Memory B cell (primary cell): ENCODE measurements around the gene CLDN25.
"Not testable (repeated sequence)": the region's sequence is repeated elsewhere in the genome, so short reads cannot be mapped to it uniquely, and the experiment has no call there.

Source experiments
- ATAC-seq: fragments of 150-1000 bp; cut with Tn5 transposase; 2 replicates; pipeline ENCODE4 v1.10.0; 2021; ENCODE audit warnings: low read depth, mild to moderate bottlenecking, moderate library complexity
- DNase-seq, 2 donors: peaks; one replicate each; pipeline ENCODE4 v3.0.0; 2022; ENCODE audit warnings: low spot score in 2 of 2
- H3K27ac Mint-ChIP-seq: one replicate; pipeline ENCODE4 v1.8.0; 2022; ENCODE audit warnings: mild to moderate bottlenecking, moderate library complexity, mixed read lengths
- H3K27me3 Mint-ChIP-seq: one replicate; pipeline ENCODE4 v1.8.0; 2022; ENCODE audit warnings: mixed read lengths
- H3K36me3 Mint-ChIP-seq: one replicate; pipeline ENCODE4 v1.8.0; 2022; ENCODE audit warnings: mild to moderate bottlenecking, mixed read lengths
- H3K4me1 Mint-ChIP-seq: one replicate; pipeline ENCODE4 v1.8.0; 2022; ENCODE audit warnings: mixed read lengths
- H3K4me3 Mint-ChIP-seq: one replicate; pipeline ENCODE4 v1.8.0; 2022; ENCODE audit warnings: mild to moderate bottlenecking, moderate library complexity, mixed read lengths
- H3K9me3 Mint-ChIP-seq: one replicate; pipeline ENCODE4 v1.8.0; 2022; ENCODE audit warnings: mixed read lengths

Gene CLDN25

DNA sequence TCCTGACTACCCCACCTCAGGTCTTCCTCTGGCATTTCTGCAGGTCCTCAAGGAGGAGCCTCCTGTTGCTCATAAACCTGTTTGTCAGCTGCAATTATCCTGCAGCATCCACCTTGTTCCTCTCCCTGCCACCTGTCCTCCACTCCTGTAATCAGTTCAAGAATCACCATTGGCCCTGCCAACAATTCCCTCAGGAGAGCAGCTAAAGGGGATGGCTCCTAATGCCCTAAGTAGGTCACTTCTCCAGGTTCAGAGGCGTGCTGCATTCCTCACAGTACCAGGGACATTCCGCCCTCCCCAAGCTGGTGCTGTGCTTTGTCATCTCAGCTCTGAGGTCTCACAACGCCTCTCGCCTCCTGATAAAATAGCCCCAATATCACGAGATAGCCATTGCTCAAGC is 2.1 kb downstream of the CLDN25 start:
- ATAC-seq (no peak), DNase-seq (no peak)
- Mint-ChIP-seq H3K4me1 (no peaks in the 10 kb centered on the region), H3K4me3 (no peak overlapping the region), H3K36me3 (no peaks in the 10 kb centered on the region), H3K27ac (no peak overlapping the region), H3K27me3 (peaks cover 18% of the 10 kb centered on the region), H3K9me3 (no peaks in the 10 kb centered on the region)

DNA sequence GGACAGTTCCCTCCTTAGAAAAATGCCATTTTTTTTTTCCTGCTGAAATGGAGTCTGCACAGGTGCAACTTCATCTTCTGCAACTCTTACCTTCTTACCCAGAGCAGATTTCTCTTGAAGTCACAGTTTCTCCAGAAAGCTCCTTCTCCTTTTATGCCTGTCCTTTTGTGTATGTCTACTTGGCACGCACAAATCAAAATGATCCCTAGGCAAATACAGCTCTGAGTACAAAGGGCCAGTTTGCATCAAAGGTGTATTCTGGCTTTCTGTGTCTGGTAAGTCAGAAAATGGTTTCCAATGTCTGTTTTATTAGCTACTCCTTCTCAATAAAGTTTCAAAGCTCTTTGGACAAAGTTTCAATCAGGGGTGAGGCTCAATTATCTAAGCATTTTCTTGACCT is 2.5 kb downstream of the CLDN25 start:
- DNase-seq (no peak), ATAC-seq (no peak)
- no peaks in the 10 kb centered on the region for H3K9me3 Mint-ChIP-seq

DNA sequence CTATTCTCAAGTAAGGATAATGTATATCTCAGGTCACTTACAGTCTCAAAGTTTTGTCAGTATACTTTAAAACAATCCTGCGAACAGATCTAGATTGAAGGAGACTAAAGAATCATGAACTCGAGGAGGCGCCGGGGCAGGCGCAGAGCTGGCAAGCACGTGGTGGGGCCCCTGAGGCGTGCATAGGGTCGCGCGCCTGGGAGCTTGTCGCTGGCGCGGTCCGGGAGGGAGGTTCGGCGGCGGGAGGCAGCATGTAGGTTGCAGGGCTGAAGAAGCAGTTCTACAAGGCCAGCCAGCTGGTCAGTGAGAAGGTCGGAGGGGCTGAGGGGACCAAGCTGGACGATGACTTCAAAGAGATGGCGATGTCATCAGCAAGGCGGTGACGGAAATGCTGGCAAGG is 9.4 kb downstream of the CLDN25 start:
- not testable (repeated sequence) for H3K4me3 Mint-ChIP-seq, H3K36me3 Mint-ChIP-seq, H3K27ac Mint-ChIP-seq, DNase-seq, H3K4me1 Mint-ChIP-seq, H3K27me3 Mint-ChIP-seq, H3K9me3 Mint-ChIP-seq, ATAC-seq

More for the DNA sequence above, 2.5 kb downstream of the CLDN25 start:
- no peaks in the 10 kb centered on the region for H3K4me1 Mint-ChIP-seq
- H3K27ac Mint-ChIP-seq, result no peak overlapping the region
- no peaks in the 10 kb centered on the region for H3K36me3 Mint-ChIP-seq
- H3K27me3 Mint-ChIP-seq, result peaks cover 20% of the 10 kb centered on the region
- no peak overlapping the region for H3K4me3 Mint-ChIP-seq

DNA sequence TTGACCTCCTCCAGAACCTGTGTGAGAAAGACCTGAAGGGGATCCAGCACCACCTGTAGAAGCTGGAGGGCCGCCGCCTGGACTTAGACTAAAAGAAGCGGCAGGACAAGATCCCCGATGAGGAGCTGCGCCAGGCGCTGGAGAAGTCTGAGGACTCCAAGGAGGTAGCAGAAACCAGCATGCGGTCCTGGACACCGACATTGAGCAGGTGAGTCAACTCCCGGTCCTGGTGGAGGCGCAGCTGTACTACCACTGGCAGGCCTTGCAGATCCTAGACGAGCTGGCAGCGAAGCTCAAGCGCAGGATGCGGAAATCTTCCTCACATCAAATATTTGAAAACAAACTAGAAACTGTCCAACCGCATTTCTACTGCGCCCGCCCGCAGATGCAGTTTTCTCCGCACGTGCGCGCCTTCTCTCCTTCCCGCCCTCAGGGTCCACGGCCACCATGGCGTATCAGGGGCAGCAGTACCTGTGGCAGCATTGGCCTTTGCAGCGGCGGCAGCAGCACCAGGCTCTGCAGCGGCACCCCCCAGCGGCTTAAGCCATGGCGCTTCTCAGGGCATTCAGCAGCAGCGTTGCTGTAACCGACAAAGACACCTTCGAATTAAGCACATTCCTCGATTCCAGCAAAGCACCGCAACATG is 10.2 kb downstream of the CLDN25 start:
- ATAC-seq, result no peak
- no peaks in the 10 kb centered on the region for H3K4me1 Mint-ChIP-seq
- no peak for DNase-seq
- no peaks in the 10 kb centered on the region for H3K36me3 Mint-ChIP-seq
- peaks cover 6% of the 10 kb centered on the region for H3K27me3 Mint-ChIP-seq
- H3K4me3 Mint-ChIP-seq, result no peak overlapping the region
- no peaks in the 10 kb centered on the region for H3K9me3 Mint-ChIP-seq
- no peak overlapping the region for H3K27ac Mint-ChIP-seq

DNA sequence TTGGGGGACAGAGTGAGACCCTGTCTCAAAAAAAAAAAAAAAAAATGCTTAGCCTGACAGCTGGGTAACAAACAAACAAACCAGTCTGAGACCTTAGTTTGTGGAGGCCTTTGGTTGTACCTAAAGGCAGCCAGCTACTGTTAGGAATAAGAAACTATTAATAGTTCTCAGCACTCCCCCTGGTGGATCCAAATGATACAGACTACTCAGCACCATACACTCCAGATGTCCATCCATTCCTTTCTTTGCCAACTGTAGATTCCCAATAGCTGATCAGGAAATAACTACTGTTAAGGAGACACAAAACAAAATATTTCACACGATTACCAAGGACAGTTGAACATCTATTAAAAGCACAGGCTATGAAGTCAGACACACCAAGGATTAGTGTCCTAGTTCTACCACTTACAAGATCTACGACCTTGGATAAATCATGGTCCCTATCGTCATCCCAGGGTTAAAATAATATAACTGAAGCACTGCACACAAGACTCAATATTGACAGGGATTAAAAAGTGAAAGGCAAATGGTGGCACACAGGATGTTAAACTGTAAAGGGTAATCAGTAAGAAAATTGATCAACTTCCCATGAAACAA is 17.2 kb downstream of the CLDN25 start:
- no peak overlapping the region for H3K4me3 Mint-ChIP-seq
- ATAC-seq, result peak; percentile 66
- no peaks in the 10 kb centered on the region for H3K9me3 Mint-ChIP-seq
- peaks cover 2% of the 10 kb centered on the region for H3K36me3 Mint-ChIP-seq
- no peak overlapping the region for H3K27ac Mint-ChIP-seq
- H3K4me1 Mint-ChIP-seq, result no peaks in the 10 kb centered on the region
- H3K27me3 Mint-ChIP-seq, result no peaks in the 10 kb centered on the region
- peak in 1 of 2 donors; percentile 7 for DNase-seq

DNA sequence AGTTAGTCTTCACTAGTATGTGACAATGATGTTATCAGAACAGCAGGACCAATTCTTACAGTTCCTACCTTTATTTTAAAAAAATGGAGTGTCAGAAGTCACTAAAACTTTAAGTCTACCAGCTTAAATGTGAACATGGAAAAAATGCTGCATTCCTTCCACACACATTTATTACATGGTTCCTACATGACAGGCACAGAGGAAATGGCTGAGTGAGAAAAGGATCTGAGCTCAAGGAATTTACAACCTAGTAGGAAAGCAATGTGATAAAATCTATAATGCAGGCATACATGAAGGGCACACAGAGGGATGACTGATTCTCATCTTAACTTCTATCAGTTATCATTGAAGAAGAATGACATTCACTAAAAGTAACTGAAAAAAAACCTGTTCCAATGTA is 23.0 kb downstream of the CLDN25 start:
- no peak overlapping the region for H3K27ac Mint-ChIP-seq
- H3K36me3 Mint-ChIP-seq, result peaks cover 17% of the 10 kb centered on the region
- peaks cover 4% of the 10 kb centered on the region for H3K4me1 Mint-ChIP-seq
- H3K4me3 Mint-ChIP-seq, result no peak overlapping the region
- H3K9me3 Mint-ChIP-seq, result no peaks in the 10 kb centered on the region
- no peak for DNase-seq
- no peak for ATAC-seq
- no peaks in the 10 kb centered on the region for H3K27me3 Mint-ChIP-seq

DNA sequence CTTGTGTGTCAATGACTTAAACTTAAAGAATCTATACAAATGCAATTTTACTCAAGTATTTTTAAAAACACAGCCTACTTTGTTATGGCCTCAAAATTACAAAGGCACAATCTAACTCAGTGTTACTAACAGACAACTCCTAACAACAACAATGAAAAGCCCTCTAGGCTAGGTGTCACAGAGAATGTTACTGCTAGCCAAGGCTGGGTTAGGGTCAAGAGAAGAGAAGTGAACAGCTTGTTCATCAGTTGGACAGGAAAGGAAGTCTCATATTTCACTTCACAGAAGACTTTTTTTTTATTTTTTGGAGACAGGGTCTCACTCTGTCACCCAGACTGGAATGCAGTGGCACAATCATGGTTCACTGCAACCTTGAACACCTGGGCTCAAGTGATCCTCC is 26.0 kb downstream of the CLDN25 start:
- Mint-ChIP-seq H3K4me3 (no peak overlapping the region), H3K4me1 (peaks cover 4% of the 10 kb centered on the region), H3K27me3 (no peaks in the 10 kb centered on the region), H3K36me3 (peaks cover 23% of the 10 kb centered on the region), H3K27ac (no peak overlapping the region), H3K9me3 (no peaks in the 10 kb centered on the region)
- DNase-seq (no peak), ATAC-seq (no peak)

DNA sequence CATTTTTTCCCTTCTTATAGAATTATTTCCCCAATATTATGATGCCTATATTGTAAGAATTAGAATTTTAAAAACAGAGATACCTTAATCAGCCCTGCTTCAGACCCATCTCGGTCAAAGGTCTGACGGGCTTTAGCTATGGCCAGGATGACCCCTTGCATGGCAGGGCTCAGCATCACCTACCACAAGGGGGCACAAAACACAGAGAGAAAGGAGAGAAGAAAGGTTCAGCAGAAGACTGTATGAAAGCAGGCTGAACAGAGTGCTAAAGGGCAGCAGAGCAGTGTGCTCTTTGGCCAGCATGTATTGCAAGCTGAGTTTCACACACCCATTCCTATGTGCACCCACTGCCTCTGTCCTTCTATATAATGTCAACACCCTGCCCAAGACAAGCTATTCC is 26.8 kb downstream of the CLDN25 start:
- DNase-seq (peak; percentile 19 to 30), ATAC-seq (peak; percentile 57)
- Mint-ChIP-seq H3K36me3 (peaks cover 23% of the 10 kb centered on the region), H3K27me3 (no peaks in the 10 kb centered on the region), H3K4me3 (no peak overlapping the region), H3K27ac (peak overlapping the region; percentile 61), H3K4me1 (peaks cover 4% of the 10 kb centered on the region), H3K9me3 (no peaks in the 10 kb centered on the region)

DNA sequence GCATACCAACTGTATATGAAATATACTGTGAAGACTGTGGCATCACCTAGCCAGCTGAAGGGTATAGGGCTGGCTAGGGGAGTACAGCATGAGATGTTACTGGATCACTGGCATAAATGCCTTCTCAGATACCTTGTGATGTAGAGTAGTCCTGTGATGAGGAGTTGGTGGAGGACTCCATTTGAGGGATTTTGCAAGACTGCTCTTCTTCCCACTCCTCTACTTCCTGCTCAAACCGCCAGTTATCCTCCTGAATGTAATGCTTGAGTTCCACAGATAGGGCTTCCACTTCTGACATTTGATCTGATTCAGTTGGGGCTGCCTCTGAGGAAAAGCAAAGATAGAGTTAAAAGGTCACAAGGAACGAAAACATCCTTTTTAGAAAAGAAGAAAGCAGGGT is 29.3 kb downstream of the CLDN25 start:
- H3K4me1 Mint-ChIP-seq, result peaks cover 4% of the 10 kb centered on the region
- H3K4me3 Mint-ChIP-seq, result no peak overlapping the region
- no peak for ATAC-seq
- no peaks in the 10 kb centered on the region for H3K27me3 Mint-ChIP-seq
- no peaks in the 10 kb centered on the region for H3K9me3 Mint-ChIP-seq
- DNase-seq, result no peak
- H3K36me3 Mint-ChIP-seq, result peaks cover 16% of the 10 kb centered on the region
- H3K27ac Mint-ChIP-seq, result peak overlapping the region; percentile 31

DNA sequence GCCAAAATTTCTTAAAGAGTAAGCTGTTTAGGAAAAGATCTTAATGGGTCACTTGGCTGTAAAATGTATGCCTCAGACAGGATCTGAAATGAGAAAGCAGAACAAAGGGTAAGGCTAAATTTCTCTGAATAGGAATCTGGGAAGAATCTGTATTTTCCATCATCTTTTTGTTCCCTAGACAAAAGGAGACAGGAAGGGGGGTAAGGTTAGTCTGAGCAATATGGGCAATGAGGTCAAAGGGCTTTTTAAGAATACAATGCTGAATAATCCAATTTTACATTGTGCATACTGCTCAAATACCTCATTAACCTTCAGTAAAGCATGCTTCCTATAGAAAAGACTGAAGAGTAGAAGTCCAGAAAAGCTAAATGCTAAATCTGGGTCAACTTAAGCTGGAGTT is 34.6 kb downstream of the CLDN25 start:
- no peaks in the 10 kb centered on the region for H3K27me3 Mint-ChIP-seq
- ATAC-seq (no peak), DNase-seq (no peak)
- no peaks in the 10 kb centered on the region for H3K9me3 Mint-ChIP-seq
- peak overlapping the region; percentile 35 for H3K27ac Mint-ChIP-seq
- H3K36me3 Mint-ChIP-seq, result peaks cover 20% of the 10 kb centered on the region
- no peaks in the 10 kb centered on the region for H3K4me1 Mint-ChIP-seq
- no peak overlapping the region for H3K4me3 Mint-ChIP-seq

DNA sequence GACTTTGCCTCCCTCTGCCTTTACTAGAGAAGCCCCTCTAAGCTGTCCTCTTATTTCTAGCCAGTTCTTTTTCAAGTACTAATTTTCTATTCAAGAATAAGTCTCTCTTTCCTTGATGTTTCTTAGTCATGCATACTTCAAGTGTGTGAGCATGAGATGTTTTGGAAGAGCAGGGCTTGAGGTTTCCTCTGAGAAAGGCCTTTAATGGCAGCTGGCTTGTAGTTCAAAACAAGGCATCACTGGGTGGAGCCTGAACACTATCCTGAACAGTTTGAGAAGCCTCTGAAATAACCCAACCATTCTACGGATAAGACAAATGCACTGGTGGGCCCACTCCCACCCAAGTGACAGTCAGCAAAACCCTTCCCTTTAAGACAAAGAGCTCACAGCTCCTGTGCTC is 37.6 kb downstream of the CLDN25 start:
- no peak for ATAC-seq
- peaks cover 3% of the 10 kb centered on the region for H3K4me1 Mint-ChIP-seq

DNA sequence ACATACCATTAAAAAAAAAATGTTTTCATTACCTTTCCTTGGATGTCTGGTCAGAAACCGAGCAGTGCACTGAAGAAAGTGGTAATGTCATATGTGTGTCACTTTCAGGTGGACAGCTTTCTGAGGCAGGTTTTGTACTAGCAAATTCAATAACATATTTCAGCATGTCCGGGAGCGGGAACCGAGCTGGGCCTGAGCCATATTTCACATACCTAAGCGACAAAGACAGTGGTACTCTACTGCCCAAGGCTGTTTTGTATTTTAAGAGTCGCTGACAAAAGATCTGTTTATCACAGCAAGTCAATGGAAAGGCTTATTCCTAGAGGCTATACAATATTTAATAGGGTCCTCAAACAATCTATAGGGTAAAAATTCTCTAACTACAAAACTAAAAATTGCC is 38.0 kb downstream of the CLDN25 start:
- Mint-ChIP-seq H3K4me3 (no peak overlapping the region), H3K36me3 (peaks cover 29% of the 10 kb centered on the region), H3K4me1 (peaks cover 3% of the 10 kb centered on the region), H3K9me3 (no peaks in the 10 kb centered on the region), H3K27ac (no peak overlapping the region), H3K27me3 (no peaks in the 10 kb centered on the region)
- ATAC-seq (no peak), DNase-seq (no peak)

More for the DNA sequence above, 37.6 kb downstream of the CLDN25 start:
- Mint-ChIP-seq H3K4me3 (no peak overlapping the region), H3K36me3 (peaks cover 27% of the 10 kb centered on the region), H3K9me3 (no peaks in the 10 kb centered on the region), H3K27ac (no peak overlapping the region), H3K27me3 (no peaks in the 10 kb centered on the region)
- no peak for DNase-seq

DNA sequence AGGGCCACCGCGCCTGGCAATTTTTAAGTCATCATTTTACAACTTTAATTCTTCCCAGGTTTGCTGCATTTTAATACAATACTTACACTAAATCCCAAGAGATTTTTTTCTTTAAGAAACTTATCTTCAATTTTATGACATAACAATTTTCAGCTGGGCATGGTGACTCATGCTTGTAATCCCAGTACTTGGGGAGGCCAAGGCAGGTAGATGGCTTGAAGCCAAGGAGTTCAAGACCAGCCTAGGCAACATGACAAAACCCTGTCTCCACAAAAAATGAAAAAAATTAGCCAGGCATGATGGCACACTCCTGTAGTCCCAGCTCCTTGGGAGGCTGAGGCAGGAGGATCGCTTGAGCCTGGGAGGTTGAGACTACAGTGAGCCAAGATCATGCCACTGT is 38.8 kb downstream of the CLDN25 start:
- H3K27ac Mint-ChIP-seq, result no peak overlapping the region
- H3K4me3 Mint-ChIP-seq, result no peak overlapping the region
- peaks cover 3% of the 10 kb centered on the region for H3K4me1 Mint-ChIP-seq
- DNase-seq (no peak), ATAC-seq (no peak)
- H3K36me3 Mint-ChIP-seq, result peaks cover 33% of the 10 kb centered on the region
- no peaks in the 10 kb centered on the region for H3K9me3 Mint-ChIP-seq
- H3K27me3 Mint-ChIP-seq, result no peaks in the 10 kb centered on the region

DNA sequence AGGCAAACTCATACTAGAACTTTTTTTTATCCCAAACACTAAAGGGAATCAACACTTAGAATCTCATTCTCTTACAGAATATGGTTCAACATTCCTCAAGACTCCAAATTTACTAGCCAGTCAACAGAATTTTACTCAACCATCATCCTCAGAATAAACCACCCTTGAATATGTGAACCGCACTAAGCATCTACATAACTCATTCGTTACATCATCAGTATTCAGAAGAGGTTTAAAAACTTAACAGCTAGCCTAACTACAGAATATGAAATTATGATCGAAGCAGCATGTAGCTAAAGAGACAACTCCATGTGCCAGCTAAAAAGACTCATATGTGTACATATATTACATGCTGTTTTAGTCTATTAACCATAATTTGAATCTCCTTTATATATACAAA is 47.9 kb downstream of the CLDN25 start:
- Mint-ChIP-seq H3K4me3 (no peak overlapping the region), H3K4me1 (peaks cover 11% of the 10 kb centered on the region), H3K27ac (no peak overlapping the region), H3K9me3 (no peaks in the 10 kb centered on the region), H3K27me3 (no peaks in the 10 kb centered on the region), H3K36me3 (peaks cover 32% of the 10 kb centered on the region)
- ATAC-seq, result no peak
- no peak for DNase-seq

DNA sequence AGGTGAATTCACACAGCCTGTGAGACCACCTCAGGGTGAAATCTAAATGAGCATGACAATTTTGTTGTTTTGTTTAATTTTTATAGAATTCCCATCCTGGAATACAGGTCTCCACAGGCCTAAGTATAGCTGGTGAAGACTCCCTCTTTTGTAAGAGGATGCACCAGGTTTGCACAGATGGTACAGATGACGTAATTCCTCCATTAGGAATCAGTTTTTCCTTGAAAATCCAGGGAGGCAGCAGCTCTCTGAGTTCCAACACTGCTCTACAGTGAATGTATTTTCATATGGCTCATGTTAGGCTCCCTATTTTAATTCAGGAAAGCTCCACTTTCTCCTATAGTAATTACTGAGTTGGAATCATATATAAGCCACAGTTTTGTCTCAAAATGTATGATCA is 48.6 kb downstream of the CLDN25 start:
- Mint-ChIP-seq H3K27me3 (no peaks in the 10 kb centered on the region), H3K27ac (no peak overlapping the region), H3K4me1 (peaks cover 11% of the 10 kb centered on the region), H3K4me3 (no peak overlapping the region), H3K36me3 (peaks cover 29% of the 10 kb centered on the region), H3K9me3 (no peaks in the 10 kb centered on the region)
- DNase-seq (no peak), ATAC-seq (no peak)
